GM12878 (cell line): Measurements from ENCODE around the gene SSNA1. TPM values are rescaled to one million over a fixed set of nuclear protein-coding genes. Genes with fewer than 3 reads are reported as not detected.
A peak's percentile ranks its signal among the peaks of the same experiment; 100 is the strongest.

Experiments used
- ATAC-seq: fragments of 200-7000 bp; cut with Tn5 transposase; 3 replicates; pipeline ENCODE4 v1.9.1; 2020; ENCODE audit warnings: mild to moderate bottlenecking, moderate library complexity
- BruUV-seq: library from RNA; stranded (reverse); fragments of 400-500 nt; replicated peaks from 2 replicates; lab custom pipeline; 2021; lab: Mats Ljungman, UMichigan
- CTCF ChIA-PET: fragments of 300-600 bp; sonication (Branson Sonifier 250); formaldehyde crosslinking; extraction: SDS; loops from one replicate; lab custom pipeline; 2021; ENCODE audit warnings: inconsistent platforms; lab: Yijun Ruan, JAX
- POLR2A ChIA-PET: fragments of 350-600 bp; formaldehyde crosslinking; extraction: SDS; loops from one replicate; lab custom pipeline; 2021; ENCODE audit warnings: inconsistent platforms; lab: Charles Lee
- RAD21 ChIA-PET: fragments of 300-600 bp; sonication (Branson Sonifier 250); formaldehyde crosslinking; loops from one replicate; lab custom pipeline; 2023; ENCODE audit warnings: antibody characterized with exemption; ENCODE audit not compliant: unreplicated experiment; lab: Charles Lee
- SMC1A ChIA-PET: fragments of 300-600 bp; sonication (Branson Sonifier 250); formaldehyde crosslinking; loops from one replicate; lab custom pipeline; 2023; ENCODE audit not compliant: unreplicated experiment, uncharacterized antibody; lab: Charles Lee
- DNase-seq: peaks from one replicate; pipeline ENCODE4 v3.0.0-alpha.2; 2011; ENCODE audit warnings: low read depth, low spot score
- FAIRE-seq: peaks from 3 replicates; lab custom pipeline; 2011; peaks lifted over from hg19 to GRCh38; lab: Jason Lieb, UNC
- H2AFZ ChIP-seq: 2 replicates; pipeline ENCODE4 v1.6.0; 2011; ENCODE audit warnings: low read depth, low read length, control low read depth; ENCODE audit not compliant: control insufficient read depth
- H3K27ac ChIP-seq: 2 replicates; pipeline ENCODE4 v1.5.1; 2011; ENCODE audit warnings: control low read depth; ENCODE audit not compliant: control insufficient read depth, insufficient read depth
- H3K27me3 ChIP-seq, 2 experiments: replicated peaks in 1 of 2; 2 replicates each; pipeline versions ENCODE4 v1.6.0 to v1.6.1; 2011; ENCODE audit warnings: low read length in 1 of 2; ENCODE audit not compliant: control insufficient read depth in 2 of 2, insufficient read depth in 2 of 2
- H3K36me3 ChIP-seq, 2 experiments: 2 replicates each; pipeline ENCODE4 v1.5.1; 2011; ENCODE audit warnings: low read length in 1 of 2; ENCODE audit not compliant: control insufficient read depth in 2 of 2, insufficient read depth in 2 of 2
- H3K4me1 ChIP-seq: 2 replicates; pipeline ENCODE4 v1.6.1; 2011; ENCODE audit warnings: mild to moderate bottlenecking, low read length, moderate library complexity, mixed read lengths; ENCODE audit not compliant: control insufficient read depth, insufficient read depth
- H3K4me2 ChIP-seq: 2 replicates; pipeline ENCODE4 v1.6.0; 2011; ENCODE audit warnings: control low read depth; ENCODE audit not compliant: control insufficient read depth, insufficient read depth
- H3K4me3 ChIP-seq: fragments of 200-600 bp; sonication (generic); 2 replicates; pipeline ENCODE4 v1.5.1; 2016
- H3K79me2 ChIP-seq: 2 replicates; pipeline ENCODE4 v1.6.0; 2011; ENCODE audit warnings: low read length; ENCODE audit not compliant: control insufficient read depth, insufficient read depth
- H3K9ac ChIP-seq: 2 replicates; pipeline ENCODE4 v1.8.0; 2011; ENCODE audit warnings: low read length, control low read depth, mixed read lengths; ENCODE audit not compliant: control insufficient read depth, insufficient read depth
- H3K9me3 ChIP-seq: replicated peaks from 3 replicates; pipeline ENCODE4 v1.5.1; 2011; ENCODE audit warnings: mild to moderate bottlenecking, low read length; ENCODE audit not compliant: control insufficient read depth, insufficient read depth
- H4K20me1 ChIP-seq: 2 replicates; pipeline ENCODE4 v1.6.0; 2011; ENCODE audit not compliant: control insufficient read depth, insufficient read depth
- REST ChIP-seq: IDR thresholded peaks from 2 replicates; pipeline ENCODE4 v1.6.1; 2012; ENCODE audit warnings: mild to moderate bottlenecking, low read depth, low read length
- ZNF687 ChIP-seq: fragments of 450-650 bp; IDR thresholded peaks from 2 replicates; pipeline ENCODE4 v1.6.1; 2017; ENCODE audit warnings: mild to moderate bottlenecking, moderate library complexity
- WGBS: methylation state at CpG from one replicate; pipeline ENCODE4 v1.1.6; 2016; ENCODE audit warnings: low lambda C conversion rate; ENCODE audit not compliant: insufficient replicate concordance, insufficient coverage; ENCODE audit errors: missing lambda C conversion rate; 5-methylcytosine and 5-hydroxymethylcytosine counted together
- in situ Hi-C: fragments of 300-500 bp; cut with MboI; formaldehyde crosslinking; loops from 9 replicates; pipeline ENCODE4 v1.14.3; 2018; ENCODE audit warnings: mixed read lengths
- intact Hi-C: fragments of 100-400 bp; cut with micrococcal nuclease; formaldehyde crosslinking; loops from one replicate; pipeline ENCODE4 v1.14.2; 2022; ENCODE audit not compliant: unreplicated experiment
- polyA plus RNA-seq, 11 experiments: library from polyadenylated mRNA; depleted of rRNA in 4 of 11; unstranded in 6 of 11; stranded (reverse) in 5 of 11; fragments of >200 nt; fragmentation: Nextera tagmentation in 4 of 11; fragmentation: Illumina TruSeq in 1 of 11; extraction: Ambion mirVana in 4 of 11; extraction: Trizol in 1 of 11; gene quantifications; 1 replicate in 1 of 11; 2 replicates in 10 of 11; pipeline versions ENCODE4 v1.2.1 to v1.2.3, GENCODE V29; 2011 to 2016; ENCODE audit warnings: inconsistent platforms in 2 of 11, missing spikeins in 2 of 11, low read depth in 1 of 11
- total RNA-seq, 4 experiments: library from RNA; depleted of rRNA in 3 of 4; stranded (reverse); fragments of >200 nt in 3 of 4; fragmentation: Illumina TruSeq in 1 of 4; extraction: Trizol in 1 of 4; gene quantifications; 2 replicates each; pipeline versions ENCODE4 v1.2.1 to v1.2.3, GENCODE V29; 2013 to 2021

Gene SSNA1
- total and polyA plus RNA-seq, 10 of the 15 experiments (the other 5 are each of a cell fraction or from before 2014, with no cell fraction given), result 0.63 to 139 (median 78.0) TPM

- Histone ChIP-seq H3K27ac (no peak overlapping the region), H3K36me3 (no peaks in the 10 kb centered on the region), H3K79me2 (no peaks in the 10 kb centered on the region), H3K9ac (no peak overlapping the region), H4K20me1 (no peaks in the 10 kb centered on the region), H3K4me3 (no peak overlapping the region), H3K9me3 (no peaks in the 10 kb centered on the region), H3K4me1 (peaks cover 6% of the 10 kb centered on the region; the same call in 1 of the 2 replicates), H2AFZ (no peak overlapping the region), H3K27me3 (no peaks in the 10 kb centered on the region; a peak in 1 of 4 replicates), H3K4me2 (no peak overlapping the region)
- FAIRE-seq, result no peak
- ATAC-seq, result no peak
- 53% methylated on average over 8 of the region's 9 CpGs for WGBS
- POLR2A ChIA-PET, result interaction anchor here (0.5 kb wide), 1 partner anchor 61 kb away, joined by 3 read pairs; no protein-coding TSS in a partner anchor
- no peak for DNase-seq
- TF ChIP-seq REST, result peak; percentile 67; the same call in 1 of the 2 replicates
- TF ChIP-seq ZNF687, result no peak
- SMC1A ChIA-PET, result no interaction called here
- in situ Hi-C loops (no loop called here), intact Hi-C loops (no loop called here)
- CTCF ChIA-PET, result no interaction called here
- BruUV-seq, result no TSS peak
- RAD21 ChIA-PET, result no interaction called here
Measured at GRCh38 chr9:137146527-137146918, 42.0 kb upstream of the SSNA1 start.
